ENCODE measurements around the gene RAN. TPM values are rescaled to one million over a fixed set of nuclear protein-coding genes. Genes with fewer than 3 reads are reported as not detected.

RAN gene
- total and polyA plus RNA-seq, 9 of the 15 experiments (the other 6 are each of a cell fraction or from before 2014, with no cell fraction given) = 1,687 to 3,820 (median 2,300) TPM

DNA sequence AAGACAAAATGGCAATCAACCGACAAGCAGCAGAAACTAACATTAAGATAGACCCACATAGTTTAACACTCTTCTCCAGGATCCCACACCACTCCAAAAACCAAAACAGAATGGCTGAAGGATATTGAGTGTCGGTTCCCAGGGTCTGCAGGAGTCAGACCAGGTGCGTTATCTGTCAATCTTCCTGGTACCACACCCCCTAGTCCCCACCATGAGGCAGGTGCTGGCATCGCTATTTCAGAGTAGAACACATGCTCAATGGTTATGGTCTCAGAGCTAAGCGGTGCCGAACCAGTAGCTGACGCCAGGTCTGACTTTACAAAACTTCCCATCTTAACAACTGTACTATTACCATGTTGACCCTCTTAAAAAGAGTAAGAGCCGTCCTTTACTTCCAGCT, 43.0 kb upstream of the RAN start:
- DNase-seq (ENCODE audit: extremely low read depth in 1 of 4, low spot score in 3 of 4) = no peak
- no peak overlapping the region for H3K4me3 ChIP-seq
- ChIA-PET CTCF (ENCODE audit: low intra/inter-chr PET ratio) (no interaction called here), POLR2A (interaction anchor here (1.1 kb wide), 1 partner anchor 221 kb away, joined by 4 read pairs; no protein-coding TSS in a partner anchor)
- H3K79me2 ChIP-seq (ENCODE audit: control insufficient read depth, insufficient read depth, low read length) = peaks cover 80% of the 10 kb centered on the region
- TF ChIP-seq ZNF644 (tag; IDR thresholded peaks at IDR 0.05; ENCODE audit: low read depth) = no peak
- TF ChIP-seq, protein P1, sequence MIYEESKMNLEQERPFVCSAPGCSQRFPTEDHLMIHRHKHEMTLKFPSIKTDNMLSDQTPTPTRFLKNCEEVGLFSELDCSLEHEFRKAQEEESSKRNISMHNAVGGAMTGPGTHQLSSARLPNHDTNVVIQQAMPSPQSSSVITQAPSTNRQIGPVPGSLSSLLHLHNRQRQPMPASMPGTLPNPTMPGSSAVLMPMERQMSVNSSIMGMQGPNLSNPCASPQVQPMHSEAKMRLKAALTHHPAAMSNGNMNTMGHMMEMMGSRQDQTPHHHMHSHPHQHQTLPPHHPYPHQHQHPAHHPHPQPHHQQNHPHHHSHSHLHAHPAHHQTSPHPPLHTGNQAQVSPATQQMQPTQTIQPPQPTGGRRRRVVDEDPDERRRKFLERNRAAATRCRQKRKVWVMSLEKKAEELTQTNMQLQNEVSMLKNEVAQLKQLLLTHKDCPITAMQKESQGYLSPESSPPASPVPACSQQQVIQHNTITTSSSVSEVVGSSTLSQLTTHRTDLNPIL (CRISPR knock-in tag; IDR thresholded peaks at IDR 0.05) = no peak
- TF ChIP-seq, protein P2, sequence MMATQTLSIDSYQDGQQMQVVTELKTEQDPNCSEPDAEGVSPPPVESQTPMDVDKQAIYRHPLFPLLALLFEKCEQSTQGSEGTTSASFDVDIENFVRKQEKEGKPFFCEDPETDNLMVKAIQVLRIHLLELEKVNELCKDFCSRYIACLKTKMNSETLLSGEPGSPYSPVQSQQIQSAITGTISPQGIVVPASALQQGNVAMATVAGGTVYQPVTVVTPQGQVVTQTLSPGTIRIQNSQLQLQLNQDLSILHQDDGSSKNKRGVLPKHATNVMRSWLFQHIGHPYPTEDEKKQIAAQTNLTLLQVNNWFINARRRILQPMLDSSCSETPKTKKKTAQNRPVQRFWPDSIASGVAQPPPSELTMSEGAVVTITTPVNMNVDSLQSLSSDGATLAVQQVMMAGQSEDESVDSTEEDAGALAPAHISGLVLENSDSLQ (IDR thresholded peaks at IDR 0.05) = peak; percentile 53
- no peak for TF ChIP-seq ZKSCAN1 (IDR thresholded peaks at IDR 0.05; ENCODE audit: low read depth, low read length)
- no peak for TF ChIP-seq KDM2B (CRISPR knock-in tag; IDR thresholded peaks at IDR 0.05)
- intact Hi-C loops (cut with micrococcal nuclease) = no loop called here
- no peak overlapping the region for H2AFZ ChIP-seq (ENCODE audit: low read depth, low read length)
- H3K9ac ChIP-seq (ENCODE audit: insufficient read depth in 1 of 2, low read depth in 2 of 2, low read length in 2 of 2) = peak overlapping the region in 1 of 2 experiments; percentile 53; a peak in 1 of 4 replicates
- no peaks in the 10 kb centered on the region; the same call in 1 of the 2 replicates for H3K9me3 ChIP-seq (replicated peaks; ENCODE audit: control insufficient read depth, insufficient read depth, low read depth, low read length)
- BruUV-seq (replicated peaks) = no TSS peak
- peaks cover 26% of the 10 kb centered on the region; the same call in 1 of the 3 replicates for H3K36me3 ChIP-seq (ENCODE audit: control insufficient read depth, insufficient read depth, low read length)
- ATAC-seq = no peak
- H3K4me1 ChIP-seq (replicated peaks in 1 of 2; ENCODE audit: control insufficient read depth in 2 of 2, insufficient read depth in 2 of 2, low read length in 2 of 2) = peaks cover 59% of the 10 kb centered on the region in 2 experiments; a peak in 4 of 5 replicates
- in situ Hi-C loops (cut with MboI) = no loop called here
- no peaks in the 10 kb centered on the region for H3K27me3 ChIP-seq (ENCODE audit: control insufficient read depth in 2 of 2, insufficient read depth in 2 of 2, low read length in 2 of 2)
- no peaks in the 10 kb centered on the region for H3K9me1 ChIP-seq (ENCODE audit: control insufficient read depth, insufficient read depth, low read length)
- H3K27ac ChIP-seq (ENCODE audit: extremely low read depth, low read depth, low read length) = peak overlapping the region; percentile 37; the same call in 2 of the 3 replicates
- WGBS (ENCODE audit: insufficient coverage, low coverage, missing lambda C conversion rate) = 66% methylated on average over 7 of the region's 8 CpGs
- peak overlapping the region; percentile 40; the same call in 1 of the 2 replicates for H3K4me2 ChIP-seq (ENCODE audit: insufficient read depth, low read length)
- FAIRE-seq = no peak
- no peaks in the 10 kb centered on the region for H4K20me1 ChIP-seq (replicated peaks; ENCODE audit: control insufficient read depth, insufficient read depth, low read length)

All from K562 (cell line).